HepG2 (cell line): Measurements from ENCODE around the gene UNC5B. TPM values are rescaled to one million over a fixed set of nuclear protein-coding genes. Genes with fewer than 3 reads are reported as not detected.

Experiments used
- ATAC-seq: fragments of 200-7000 bp; cut with Tn5 transposase; 3 replicates; pipeline ENCODE4 v1.9.1; 2020; ENCODE audit warnings: mild to moderate bottlenecking, moderate library complexity
- BruUV-seq: library from RNA; stranded (reverse); fragments of 400-500 nt; replicated peaks from 2 replicates; lab custom pipeline; 2021; lab: Mats Ljungman, UMichigan
- CTCF ChIA-PET: fragments of 300-600 bp; formaldehyde crosslinking; extraction: SDS; loops from one replicate; lab custom pipeline; 2021; ENCODE audit warnings: low total read pairs, inconsistent platforms, low intra/inter-chr PET ratio; lab: Yijun Ruan, JAX
- POLR2A ChIA-PET: fragments of 350-600 bp; sonication (Branson Sonifier 250); formaldehyde crosslinking; loops from one replicate; lab custom pipeline; 2020; ENCODE audit warnings: antibody characterized with exemption, inconsistent platforms; lab: Yijun Ruan, JAX
- DNase-seq: peaks from one replicate; pipeline ENCODE4 v3.0.0-alpha.2; 2015; ENCODE audit warnings: low spot score
- FAIRE-seq: peaks from 3 replicates; lab custom pipeline; 2011; peaks lifted over from hg19 to GRCh38; lab: Jason Lieb, UNC
- H2AFZ ChIP-seq: one replicate; pipeline ENCODE4 v1.6.1; 2011; ENCODE audit warnings: low read length, inconsistent platforms
- H3K27ac ChIP-seq: fragments of 300-600 bp; 3 replicates; pipeline ENCODE4 v1.8.0; 2011; ENCODE audit warnings: mixed run types, mild to moderate bottlenecking, mixed read lengths, low read length, inconsistent platforms; ENCODE audit not compliant: insufficient read depth; ENCODE audit errors: extremely low read length
- H3K27me3 ChIP-seq, 2 experiments: fragments of 200-600 bp in 1 of 2; 2 replicates in 1 of 2; 3 replicates in 1 of 2; pipeline versions ENCODE4 v1.6.0 to v1.8.0; 2011; ENCODE audit warnings: low read length in 2 of 2, mild to moderate bottlenecking in 2 of 2, moderate library complexity in 2 of 2, inconsistent platforms in 1 of 2; ENCODE audit not compliant: insufficient read depth in 2 of 2, control insufficient read depth in 1 of 2
- H3K36me3 ChIP-seq, 2 experiments: fragments of 200-600 bp in 1 of 2; replicated peaks in 1 of 2; 2 replicates in 1 of 2; 3 replicates in 1 of 2; pipeline versions ENCODE4 v1.5.1 to v1.8.0; 2011; ENCODE audit warnings: low read length in 2 of 2, inconsistent platforms in 1 of 2; ENCODE audit not compliant: insufficient read depth in 2 of 2, control insufficient read depth in 1 of 2
- H3K4me1 ChIP-seq: 2 replicates; pipeline ENCODE4 v1.5.1; 2012; ENCODE audit warnings: low read length, inconsistent platforms; ENCODE audit not compliant: insufficient read depth
- H3K4me2 ChIP-seq: 2 replicates; pipeline ENCODE4 v1.6.0; 2011; ENCODE audit warnings: low read depth, low read length, inconsistent platforms
- H3K4me3 ChIP-seq, 3 experiments: fragments of 200-600 bp in 1 of 3; sonication (generic), shearing (Covaris generic) in 1 of 3; replicated peaks in 1 of 3; 2 replicates each; pipeline ENCODE4 v1.5.1; 2011 to 2016; ENCODE audit warnings: low read length in 3 of 3, inconsistent platforms in 2 of 3, low read depth in 2 of 3, mild to moderate bottlenecking in 2 of 3, control low read depth in 1 of 3, mixed read lengths in 1 of 3; ENCODE audit not compliant: insufficient read depth in 1 of 3
- H3K79me2 ChIP-seq: one replicate; pipeline ENCODE4 v1.6.1; 2011; ENCODE audit warnings: low read length, inconsistent platforms; ENCODE audit not compliant: insufficient read depth
- H3K9ac ChIP-seq: 2 replicates; pipeline ENCODE4 v1.6.0; 2011; ENCODE audit warnings: mild to moderate bottlenecking, low read depth, low read length, inconsistent platforms; ENCODE audit not compliant: insufficient read depth
- H3K9me3 ChIP-seq: 2 replicates; pipeline ENCODE4 v1.5.1; 2012; ENCODE audit warnings: mild to moderate bottlenecking, low read length
- H4K20me1 ChIP-seq: 2 replicates; pipeline ENCODE4 v1.6.0; 2011; ENCODE audit warnings: inconsistent platforms, mild to moderate bottlenecking, low read length, moderate library complexity; ENCODE audit not compliant: insufficient read depth
- KDM2A ChIP-seq: sonication (generic); formaldehyde crosslinking; IDR thresholded peaks from 2 replicates; pipeline ENCODE4 v1.4.0; 2020; ENCODE audit warnings: low read depth, missing genetic modification reagents, borderline replicate concordance
- NFE2 ChIP-seq: sonication (generic); formaldehyde crosslinking; IDR thresholded peaks from 2 replicates; pipeline ENCODE4 v1.4.0; 2020; ENCODE audit warnings: missing genetic modification reagents
- RNF2 ChIP-seq: fragments of 450-650 bp; conservative IDR thresholded peaks from 2 replicates; pipeline ENCODE4 v1.6.1; 2016; ENCODE audit warnings: low read depth
- ZKSCAN8 ChIP-seq: IDR thresholded peaks from 2 replicates; pipeline ENCODE4 v1.6.1; 2016; ENCODE audit warnings: borderline replicate concordance, missing genetic modification reagents, missing compliant biosample characterization
- ZNF674 ChIP-seq: sonication (generic); formaldehyde crosslinking; IDR thresholded peaks from 2 replicates; pipeline ENCODE4 v1.5.0; 2020; ENCODE audit warnings: low read depth, mild to moderate bottlenecking, missing genetic modification reagents
- WGBS: methylation state at CpG from one replicate; pipeline ENCODE4 v1.1.6; 2017; ENCODE audit warnings: low lambda C conversion rate; 5-methylcytosine and 5-hydroxymethylcytosine counted together
- in situ Hi-C: cut with HindIII; loops from 2 replicates; pipeline ENCODE4 v1.10.0; 2017; ENCODE audit warnings: low pct_unique_long_range_greater_than_20kb; ENCODE audit not compliant: extremely low pct_ligation_motif_present
- intact Hi-C: fragments of 100-400 bp; cut with micrococcal nuclease; formaldehyde crosslinking; loops from one replicate; pipeline ENCODE4 v1.10.0; 2022; ENCODE audit not compliant: unreplicated experiment
- polyA plus RNA-seq, 8 experiments: library from polyadenylated mRNA; depleted of rRNA in 3 of 8; stranded (reverse) in 7 of 8; unstranded in 1 of 8; fragments of >200 nt; fragmentation: Illumina TruSeq in 4 of 8; extraction: Trizol in 4 of 8; gene quantifications; 2 replicates each; pipeline versions ENCODE4 v1.2.1 to v1.2.3, GENCODE V29; 2011 to 2016; ENCODE audit warnings: low read depth in 4 of 8, missing spikeins in 1 of 8, mixed read lengths in 1 of 8; ENCODE audit not compliant: insufficient read depth in 1 of 8
- total RNA-seq, 5 experiments: library from RNA; depleted of rRNA; stranded (reverse); fragments of >200 nt; fragmentation: Illumina TruSeq; extraction: Trizol; gene quantifications; 2 replicates each; pipeline ENCODE4 v1.2.3, GENCODE V29; 2016; ENCODE audit warnings: low read depth in 1 of 5
- TF ChIP-seq, protein P1 (sequence below): sonication (generic); formaldehyde crosslinking; conservative IDR thresholded peaks from 2 replicates; pipeline ENCODE4 v1.8.0; 2022; ENCODE audit warnings: low read depth, missing genetic modification reagents
- TF ChIP-seq, protein P2 (sequence below): IDR thresholded peaks from 2 replicates; pipeline ENCODE4 v1.6.1; 2016; ENCODE audit warnings: missing genetic modification reagents, missing compliant biosample characterization
- TF ChIP-seq, protein P3 (sequence below): sonication (generic); formaldehyde crosslinking; IDR thresholded peaks from 2 replicates; pipeline ENCODE4 v1.4.0; 2020; ENCODE audit warnings: missing genetic modification reagents
- TF ChIP-seq, protein P4 (sequence below): sonication (generic); formaldehyde crosslinking; IDR thresholded peaks from 2 replicates; pipeline ENCODE4 v1.8.0; 2022; ENCODE audit warnings: missing genetic modification reagents, mild to moderate bottlenecking, inconsistent platforms, borderline replicate concordance

Gene UNC5B
- total and polyA plus RNA-seq, 2 of the 13 experiments (the other 11 are each of a cell fraction or from before 2014, with no cell fraction given), result 0.07 TPM

DNA sequence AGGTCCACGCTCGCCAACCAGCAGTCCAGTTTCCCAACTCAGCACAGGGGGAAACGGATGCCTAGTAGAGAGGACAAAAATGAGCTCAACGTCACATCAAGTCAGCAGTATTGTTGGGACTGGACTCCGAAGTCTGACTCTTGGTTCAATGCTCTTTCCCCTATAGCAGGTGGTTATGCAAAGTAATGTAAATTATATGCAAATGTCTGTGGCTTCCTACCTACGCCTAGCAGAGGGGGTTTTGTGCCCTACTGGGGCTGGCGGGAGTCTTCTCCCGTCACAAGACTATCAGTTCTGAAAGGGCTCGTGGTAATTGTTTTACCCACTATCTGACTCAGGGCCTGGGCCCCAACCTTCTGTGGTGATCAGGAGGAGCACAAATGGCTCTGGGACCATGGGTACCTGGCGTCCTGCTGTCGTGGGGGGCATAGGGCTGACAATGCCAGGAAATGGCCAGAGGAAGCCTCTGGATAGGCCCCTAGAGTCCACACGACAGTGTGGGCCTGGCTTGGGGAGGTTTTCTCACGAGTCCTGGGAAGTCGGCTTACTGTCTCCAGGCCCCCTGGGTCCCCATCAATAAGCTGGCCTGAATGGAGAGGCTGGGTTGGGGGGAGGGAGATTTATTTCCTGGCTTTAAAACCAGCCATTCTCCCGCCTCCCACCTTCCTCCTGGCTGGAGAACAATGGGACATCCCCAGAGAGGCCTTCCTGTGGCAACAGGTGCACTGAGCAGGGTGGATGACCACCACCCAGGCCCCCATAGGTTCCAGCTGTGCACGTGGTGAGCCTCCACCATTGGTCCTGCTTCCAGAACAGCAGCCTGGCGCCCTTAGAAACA, 41.8 kb downstream of the UNC5B start:
- intact Hi-C loops (no loop called here), in situ Hi-C loops (no loop called here)
- Histone ChIP-seq H3K4me1 (no peaks in the 10 kb centered on the region), H3K4me3 (no peak overlapping the region), H3K36me3 (no peaks in the 10 kb centered on the region), H3K79me2 (no peaks in the 10 kb centered on the region), H2AFZ (no peak overlapping the region), H3K9me3 (no peaks in the 10 kb centered on the region), H3K9ac (no peak overlapping the region), H4K20me1 (no peaks in the 10 kb centered on the region), H3K27me3 (peaks cover 7 to 23% of the 10 kb centered on the region in 2 experiments; a peak in 4 of 5 replicates), H3K4me2 (no peak overlapping the region), H3K27ac (no peak overlapping the region)
- no peak for TF ChIP-seq KDM2A (CRISPR knock-in tag)
- TF ChIP-seq NFE2 (CRISPR knock-in tag), result no peak
- TF ChIP-seq, protein P1, sequence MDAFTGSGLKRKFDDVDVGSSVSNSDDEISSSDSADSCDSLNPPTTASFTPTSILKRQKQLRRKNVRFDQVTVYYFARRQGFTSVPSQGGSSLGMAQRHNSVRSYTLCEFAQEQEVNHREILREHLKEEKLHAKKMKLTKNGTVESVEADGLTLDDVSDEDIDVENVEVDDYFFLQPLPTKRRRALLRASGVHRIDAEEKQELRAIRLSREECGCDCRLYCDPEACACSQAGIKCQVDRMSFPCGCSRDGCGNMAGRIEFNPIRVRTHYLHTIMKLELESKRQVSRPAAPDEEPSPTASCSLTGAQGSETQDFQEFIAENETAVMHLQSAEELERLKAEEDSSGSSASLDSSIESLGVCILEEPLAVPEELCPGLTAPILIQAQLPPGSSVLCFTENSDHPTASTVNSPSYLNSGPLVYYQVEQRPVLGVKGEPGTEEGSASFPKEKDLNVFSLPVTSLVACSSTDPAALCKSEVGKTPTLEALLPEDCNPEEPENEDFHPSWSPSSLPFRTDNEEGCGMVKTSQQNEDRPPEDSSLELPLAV (CRISPR knock-in tag), result no peak
- TF ChIP-seq ZNF674, result no peak
- TF ChIP-seq ZKSCAN8 (CRISPR knock-in tag), result no peak
- no peak for TF ChIP-seq RNF2
- TF ChIP-seq, protein P2, sequence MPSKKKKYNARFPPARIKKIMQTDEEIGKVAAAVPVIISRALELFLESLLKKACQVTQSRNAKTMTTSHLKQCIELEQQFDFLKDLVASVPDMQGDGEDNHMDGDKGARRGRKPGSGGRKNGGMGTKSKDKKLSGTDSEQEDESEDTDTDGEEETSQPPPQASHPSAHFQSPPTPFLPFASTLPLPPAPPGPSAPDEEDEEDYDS (CRISPR knock-in tag), result no peak
- TF ChIP-seq, protein P3, sequence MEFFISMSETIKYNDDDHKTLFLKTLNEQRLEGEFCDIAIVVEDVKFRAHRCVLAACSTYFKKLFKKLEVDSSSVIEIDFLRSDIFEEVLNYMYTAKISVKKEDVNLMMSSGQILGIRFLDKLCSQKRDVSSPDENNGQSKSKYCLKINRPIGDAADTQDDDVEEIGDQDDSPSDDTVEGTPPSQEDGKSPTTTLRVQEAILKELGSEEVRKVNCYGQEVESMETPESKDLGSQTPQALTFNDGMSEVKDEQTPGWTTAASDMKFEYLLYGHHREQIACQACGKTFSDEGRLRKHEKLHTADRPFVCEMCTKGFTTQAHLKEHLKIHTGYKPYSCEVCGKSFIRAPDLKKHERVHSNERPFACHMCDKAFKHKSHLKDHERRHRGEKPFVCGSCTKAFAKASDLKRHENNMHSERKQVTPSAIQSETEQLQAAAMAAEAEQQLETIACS (CRISPR knock-in tag), result no peak
- TF ChIP-seq, protein P4, sequence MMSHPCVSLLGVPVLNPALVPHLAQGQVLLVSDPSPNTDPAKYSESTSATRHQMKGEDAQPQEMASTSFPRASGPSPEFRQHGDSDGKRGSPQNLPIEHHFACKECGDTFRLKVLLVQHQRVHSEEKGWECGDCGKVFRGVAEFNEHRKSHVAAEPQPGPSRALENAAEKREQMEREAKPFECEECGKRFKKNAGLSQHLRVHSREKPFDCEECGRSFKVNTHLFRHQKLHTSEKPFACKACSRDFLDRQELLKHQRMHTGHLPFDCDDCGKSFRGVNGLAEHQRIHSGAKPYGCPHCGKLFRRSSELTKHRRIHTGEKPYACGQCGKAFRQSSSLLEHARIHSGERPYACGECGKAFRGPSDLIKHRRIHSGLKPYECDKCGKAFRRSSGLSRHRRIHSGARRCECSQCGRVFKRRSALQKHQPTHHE (CRISPR knock-in tag), result no peak
- 42% methylated on average over 12 of the region's 17 CpGs for WGBS
- BruUV-seq, result no TSS peak
- DNase-seq, result no peak
- CTCF ChIA-PET, result no interaction called here
- no peak for FAIRE-seq
- POLR2A ChIA-PET, result no interaction called here
- ATAC-seq, result no peak
